Breast epithelium (tissue), 4 donors: ENCODE results near the gene NBR1. TPM values are rescaled to one million over a fixed set of nuclear protein-coding genes. Genes with fewer than 3 reads are reported as not detected.
A peak's percentile ranks its signal among the peaks of the same experiment; 100 is the strongest.
"Not testable (repeated sequence)": the region's sequence is repeated elsewhere in the genome, so short reads cannot be mapped to it uniquely, and the experiment has no call there.

Experiments used
- DNase-seq, 2 donors: peaks; one replicate each; pipeline ENCODE4 v3.0.0-alpha.2; 2019; ENCODE audit warnings: low spot score in 2 of 2
- H3K27ac ChIP-seq, 2 donors: fragments of 200-600 bp; sonication (generic) in 1 of 2; one replicate each; pipeline ENCODE4 v1.5.1; 2016 to 2019; ENCODE audit warnings: mild to moderate bottlenecking in 1 of 2
- H3K27me3 ChIP-seq, 2 donors: fragments of 200-600 bp; sonication (generic) in 1 of 2; one replicate each; pipeline versions ENCODE4 v1.5.1 to v1.6.0; 2017 to 2019; ENCODE audit warnings: control low read depth in 1 of 2, mild to moderate bottlenecking in 1 of 2
- H3K36me3 ChIP-seq: fragments of 200-600 bp; one replicate; pipeline ENCODE4 v1.5.1; 2019
- H3K4me1 ChIP-seq, 2 donors: fragments of 200-600 bp; sonication (generic); one replicate each; pipeline ENCODE4 v1.5.1; 2016 to 2019; ENCODE audit warnings: control low read depth in 1 of 2
- H3K4me3 ChIP-seq, 3 donors: fragments of 200-600 bp; sonication (generic); 1 replicate in 2 of 3; 2 replicates in 1 of 3; pipeline ENCODE4 v1.5.1; 2016 to 2019; ENCODE audit warnings: mild to moderate bottlenecking in 3 of 3, moderate library complexity in 2 of 3
- H3K9me3 ChIP-seq, 2 donors: fragments of 200-600 bp; sonication (generic) in 1 of 2; one replicate each; pipeline ENCODE4 v1.5.1; 2016 to 2019; ENCODE audit warnings: control low read depth in 1 of 2
- CTCF ChIP-seq, 3 donors: fragments of 450-650 bp; IDR thresholded peaks; one replicate each; pipeline ENCODE4 v1.5.1; 2016 to 2017; ENCODE audit warnings: antibody characterized with exemption in 3 of 3, mild to moderate bottlenecking in 3 of 3, moderate library complexity in 3 of 3
- POLR2A ChIP-seq: fragments of 450-650 bp; IDR thresholded peaks from one replicate; pipeline ENCODE4 v1.6.1; 2016; ENCODE audit warnings: antibody characterized with exemption, mild to moderate bottlenecking, moderate library complexity
- POLR2AphosphoS5 ChIP-seq, 3 donors: sonication (generic); formaldehyde crosslinking; IDR thresholded peaks; one replicate each; pipeline ENCODE4 v1.6.1; 2017; ENCODE audit warnings: antibody characterized with exemption in 3 of 3
- intact Hi-C: fragments of 100-400 bp; cut with DNase I; formaldehyde crosslinking; loops from one replicate; pipeline ENCODE4 v1.15.1; 2023; ENCODE audit warnings: low total_unique reads
- total RNA-seq, 3 donors: library from RNA; depleted of rRNA; stranded (reverse); fragments of >200 nt; gene quantifications; one replicate each; pipeline ENCODE4 v1.1.0, GENCODE V29; 2016

NBR1 gene
- total RNA-seq, 3 donors from 2014 or later = 90.1 to 131 (median 92.1) TPM

- intact Hi-C loops = no loop called here
- DNase-seq = no peak
- Histone ChIP-seq H3K4me1 (no peaks in the 10 kb centered on the region), H3K36me3 (no peaks in the 10 kb centered on the region), H3K27ac (no peak overlapping the region), H3K9me3 (no peaks in the 10 kb centered on the region), H3K27me3 (no peaks in the 10 kb centered on the region), H3K4me3 (no peak overlapping the region)
- TF ChIP-seq CTCF (IDR thresholded peaks at IDR 0.05) = no peak
- TF ChIP-seq POLR2AphosphoS5 (IDR thresholded peaks at IDR 0.05) = no peak
- TF ChIP-seq POLR2A = no peak
These were observed 49.6 kb downstream of the NBR1 start for GRCh38 chr17:43220511-43221125.

GRCh38 chr17:43224146-43224705, 53.2 kb downstream of the NBR1 start:
- DNase-seq = no peak
- H3K4me1 ChIP-seq = no peaks in the 10 kb centered on the region
- no peaks in the 10 kb centered on the region for H3K36me3 ChIP-seq
- intact Hi-C loops = no loop called here
- H3K9me3 ChIP-seq = no peaks in the 10 kb centered on the region
- H3K4me3 ChIP-seq = no peak overlapping the region
- H3K27ac ChIP-seq = no peak overlapping the region
- TF ChIP-seq CTCF (IDR thresholded peaks at IDR 0.05) (no peak), POLR2A (no peak), POLR2AphosphoS5 (IDR thresholded peaks at IDR 0.05) (no peak)
- H3K27me3 ChIP-seq = no peaks in the 10 kb centered on the region

- no peaks in the 10 kb centered on the region for H3K27me3 ChIP-seq
- no peaks in the 10 kb centered on the region for H3K4me1 ChIP-seq
- no peaks in the 10 kb centered on the region for H3K9me3 ChIP-seq
- H3K4me3 ChIP-seq = no peak overlapping the region
- H3K27ac ChIP-seq = no peak overlapping the region
- H3K36me3 ChIP-seq = no peaks in the 10 kb centered on the region
- intact Hi-C loops = no loop called here
- DNase-seq = no peak
- TF ChIP-seq POLR2A (no peak), POLR2AphosphoS5 (IDR thresholded peaks at IDR 0.05) (no peak), CTCF (IDR thresholded peaks at IDR 0.05) (no peak)
These were observed 55.4 kb downstream of the NBR1 start for GRCh38 chr17:43226393-43226792.

- DNase-seq, H3K27me3 ChIP-seq, H3K9me3 ChIP-seq, H3K4me3 ChIP-seq, H3K27ac ChIP-seq, H3K36me3 ChIP-seq, H3K4me1 ChIP-seq, intact Hi-C loops: not testable (repeated sequence)
These were observed 57.2 kb downstream of the NBR1 start, which contains the start of gene CCDC200 for GRCh38 chr17:43228020-43228782. CCDC200 (minus strand) TSS chr17:43228623; CDS start chr17:43228554, 69 bp downstream.

GRCh38 chr17:43231205-43232020, 60.4 kb downstream of the NBR1 start:
- Histone ChIP-seq H3K4me3 (peak overlapping the region; percentile 4 to 48 (median 10)), H3K27ac (peak overlapping the region; percentile 4 to 80)
- H3K36me3 ChIP-seq, intact Hi-C loops, H3K4me1 ChIP-seq, H3K27me3 ChIP-seq, H3K9me3 ChIP-seq: not testable (repeated sequence)
- peak in 1 of 2 donors; percentile 7 for DNase-seq

DNA sequence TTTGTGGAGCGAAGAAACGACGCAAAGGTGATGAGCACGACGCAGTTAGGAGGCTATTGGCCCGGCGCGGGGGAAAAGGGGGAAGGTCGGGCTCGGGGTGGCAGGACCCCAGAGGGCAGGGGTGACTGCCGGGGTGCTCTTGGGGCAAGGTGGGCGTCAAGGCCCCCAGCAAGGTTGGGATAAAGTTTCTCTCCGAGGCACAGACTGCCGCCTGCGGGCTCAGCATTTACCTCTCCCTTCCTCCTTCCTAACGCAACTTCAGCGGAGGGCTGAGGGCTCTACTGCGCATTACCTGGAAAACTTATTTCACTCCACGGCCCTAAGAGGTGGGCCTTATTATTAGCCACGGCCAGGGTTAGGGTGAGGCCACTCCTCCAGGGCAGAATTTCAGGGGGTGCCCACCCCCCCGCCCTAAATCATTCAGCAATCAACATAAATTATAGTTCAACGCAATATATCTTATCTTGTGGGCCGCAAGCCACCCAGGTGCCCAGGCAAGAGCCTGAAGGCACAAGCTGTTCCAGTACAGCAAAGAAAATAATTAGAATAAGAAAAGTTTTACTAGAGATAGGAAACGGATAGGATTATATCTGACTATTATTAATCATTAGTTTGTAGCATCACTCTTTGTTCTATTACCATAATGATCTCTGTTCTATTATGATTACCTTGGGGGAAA, 61.1 kb downstream of the NBR1 start:
- H3K9me3 ChIP-seq, H3K36me3 ChIP-seq, intact Hi-C loops, H3K4me1 ChIP-seq, H3K27me3 ChIP-seq: not testable (repeated sequence)
- H3K27ac ChIP-seq = peak overlapping the region; percentile 4 to 80
- peak overlapping the region; percentile 4 to 48 (median 10) for H3K4me3 ChIP-seq
- DNase-seq = peak; percentile 57 to 65

- H3K36me3 ChIP-seq, intact Hi-C loops, H3K27ac ChIP-seq, DNase-seq, H3K27me3 ChIP-seq, H3K9me3 ChIP-seq, H3K4me1 ChIP-seq, H3K4me3 ChIP-seq: not testable (repeated sequence)
These were observed 62.2 kb downstream of the NBR1 start for GRCh38 chr17:43233263-43233662.

GRCh38 chr17:43233877-43234276, 62.9 kb downstream of the NBR1 start, which contains the start of gene RNU2-1:
RNU2-1 (minus strand) TSS chr17:43233977.
- H3K4me3 ChIP-seq, H3K36me3 ChIP-seq, DNase-seq, H3K4me1 ChIP-seq, H3K27ac ChIP-seq, intact Hi-C loops, H3K27me3 ChIP-seq, H3K9me3 ChIP-seq: not testable (repeated sequence)

- H3K9me3 ChIP-seq, H3K27me3 ChIP-seq, H3K4me1 ChIP-seq, H3K36me3 ChIP-seq, DNase-seq, H3K4me3 ChIP-seq, H3K27ac ChIP-seq, intact Hi-C loops: not testable (repeated sequence)
These were observed 68.6 kb downstream of the NBR1 start for GRCh38 chr17:43239597-43239996.
